HT-29 (cell line): Measurements from ENCODE around the gene EXPH5. TPM values are rescaled to one million over a fixed set of nuclear protein-coding genes. Genes with fewer than 3 reads are reported as not detected.
"Not testable (repeated sequence)": the region's sequence is repeated elsewhere in the genome, so short reads cannot be mapped to it uniquely, and the experiment has no call there.

Source experiments
- DNase-seq: peaks from one replicate; pipeline ENCODE4 v3.0.0-alpha.2; 2015; ENCODE audit warnings: low spot score
- total RNA-seq: library from RNA; depleted of rRNA; stranded (reverse); fragments of >200 nt; shearing (Covaris generic); gene quantifications from 2 replicates; pipeline ENCODE4 v1.2.3, GENCODE V29; 2014

EXPH5 gene
- total RNA-seq, 1 experiment from 2014 or later, result 10.6 TPM

GRCh38 chr11:108606495-108607160 lies 13.1 kb upstream of the EXPH5 start:
- no peak for DNase-seq

GRCh38 chr11:108606070-108606469 lies 12.5 kb upstream of the EXPH5 start:
- DNase-seq, result no peak

- not testable (repeated sequence) for DNase-seq
Observed at GRCh38 chr11:108602818-108603217, 9.2 kb upstream of the EXPH5 start.

- no peak for DNase-seq
Observed at GRCh38 chr11:108601150-108601549, 7.6 kb upstream of the EXPH5 start.

- no peak for DNase-seq
Observed at GRCh38 chr11:108599978-108600377, 6.4 kb upstream of the EXPH5 start.

- DNase-seq, result no peak
Observed at GRCh38 chr11:108597736-108598355, 4.3 kb upstream of the EXPH5 start.

GRCh38 chr11:108596701-108597100 lies 3.1 kb upstream of the EXPH5 start:
- no peak for DNase-seq

- no peak for DNase-seq
Observed at GRCh38 chr11:108593923-108594434, 411 bp upstream of the EXPH5 start.

GRCh38 chr11:108592591-108593213 lies 866 bp downstream of the EXPH5 start:
- DNase-seq, result peak; percentile 61

- no peak for DNase-seq
Observed at GRCh38 chr11:108591893-108592292, 1.7 kb downstream of the EXPH5 start.

- DNase-seq, result no peak
Observed at GRCh38 chr11:108589136-108589535, 4.4 kb downstream of the EXPH5 start.

- no peak for DNase-seq
Observed at GRCh38 chr11:108588287-108588686, 5.3 kb downstream of the EXPH5 start.

GRCh38 chr11:108587109-108587508 lies 6.5 kb downstream of the EXPH5 start:
- DNase-seq, result peak; percentile 27

GRCh38 chr11:108586600-108586999 lies 7.0 kb downstream of the EXPH5 start:
- DNase-seq, result peak; percentile 85

- not testable (repeated sequence) for DNase-seq
Observed at GRCh38 chr11:108586185-108586584, 7.4 kb downstream of the EXPH5 start.

GRCh38 chr11:108584973-108585372 lies 8.6 kb downstream of the EXPH5 start:
- DNase-seq, result no peak

GRCh38 chr11:108580645-108581044 lies 12.9 kb downstream of the EXPH5 start:
- no peak for DNase-seq

GRCh38 chr11:108580043-108580442 lies 13.5 kb downstream of the EXPH5 start:
- no peak for DNase-seq

GRCh38 chr11:108576523-108576922 lies 17.0 kb downstream of the EXPH5 start:
- no peak for DNase-seq

- no peak for DNase-seq
Observed at GRCh38 chr11:108574675-108575074, 18.9 kb downstream of the EXPH5 start.

- DNase-seq, result peak; percentile 46
Observed at GRCh38 chr11:108571001-108571400, 22.6 kb downstream of the EXPH5 start.

GRCh38 chr11:108569896-108570295 lies 23.7 kb downstream of the EXPH5 start:
- DNase-seq, result no peak
